SK-N-SH (cell line): ENCODE results near the gene TPSG1. TPM values are rescaled to one million over a fixed set of nuclear protein-coding genes. Genes with fewer than 3 reads are reported as not detected.

Experiments
- CTCF ChIA-PET: fragments of 300-600, 350-600 bp; formaldehyde crosslinking; extraction: SDS; loops from one replicate; lab custom pipeline; 2021; lab: Yijun Ruan, JAX
- POLR2A ChIA-PET: fragments of 350-600 bp; sonication (Branson Sonifier 250); formaldehyde crosslinking; extraction: SDS; loops from one replicate; lab custom pipeline; 2020; ENCODE audit warnings: antibody characterized with exemption, inconsistent platforms; lab: Yijun Ruan, JAX
- DNase-seq: peaks from one replicate; pipeline ENCODE4 v3.0.0; 2012
- H2AFZ ChIP-seq: fragments of 200-600 bp; sonication (generic); 2 replicates; pipeline ENCODE4 v1.8.1; 2016; ENCODE audit warnings: antibody characterized with exemption, mild to moderate bottlenecking, low read depth
- H3F3A ChIP-seq: fragments of 200-600 bp; sonication (generic); replicated peaks from 2 replicates; pipeline ENCODE3; 2016; ENCODE audit warnings: antibody characterized with exemption, mild to moderate bottlenecking; ENCODE audit not compliant: insufficient read depth
- H3K27ac ChIP-seq, 2 experiments: fragments of 200-500 bp in 1 of 2; fragments of 200-600 bp in 1 of 2; sonication (Bioruptor generic) in 1 of 2; sonication (generic), shearing (Covaris generic) in 1 of 2; 2 replicates each; pipeline versions ENCODE4 v1.5.1 to v1.6.1; 2014 to 2016; ENCODE audit warnings: low read depth in 2 of 2, inconsistent platforms in 1 of 2, low read length in 1 of 2, mild to moderate bottlenecking in 1 of 2, mixed read lengths in 1 of 2
- H3K27me3 ChIP-seq: fragments of 200-600 bp; sonication (generic), shearing (Covaris generic); 2 replicates; pipeline ENCODE4 v1.6.1; 2016; ENCODE audit warnings: mixed run types; ENCODE audit not compliant: insufficient read depth
- H3K36me3 ChIP-seq, 2 experiments: fragments of 200-500 bp in 1 of 2; fragments of 200-600 bp in 1 of 2; sonication (Bioruptor generic) in 1 of 2; sonication (generic) in 1 of 2; replicated peaks in 1 of 2; 2 replicates each; pipeline versions ENCODE3 to v1.5.1; 2014 to 2016; ENCODE audit warnings: low read length in 1 of 2, mild to moderate bottlenecking in 1 of 2; ENCODE audit not compliant: insufficient read depth in 2 of 2, control insufficient read depth in 1 of 2
- H3K4me1 ChIP-seq, 2 experiments: fragments of 200-500 bp in 1 of 2; fragments of 200-600 bp in 1 of 2; sonication (Bioruptor generic) in 1 of 2; sonication (generic), shearing (Covaris generic) in 1 of 2; 2 replicates each; pipeline versions ENCODE4 v1.5.1 to v1.6.1; 2014 to 2016; ENCODE audit warnings: low read depth in 1 of 2, low read length in 1 of 2, mixed run types in 1 of 2; ENCODE audit not compliant: insufficient read depth in 2 of 2, control insufficient read depth in 1 of 2
- H3K4me2 ChIP-seq: fragments of 200-600 bp; sonication (generic), shearing (Covaris generic); 2 replicates; pipeline ENCODE4 v1.6.1; 2017; ENCODE audit warnings: mixed run types
- H3K4me3 ChIP-seq, 2 experiments: fragments of 200-500 bp in 1 of 2; fragments of 200-600 bp in 1 of 2; sonication (Bioruptor generic) in 1 of 2; sonication (generic), shearing (Covaris generic) in 1 of 2; 2 replicates each; pipeline versions ENCODE4 v1.5.1 to v1.8.1; 2014 to 2016; ENCODE audit warnings: low read depth in 2 of 2, inconsistent platforms in 1 of 2, low read length in 1 of 2, mild to moderate bottlenecking in 1 of 2, mixed read lengths in 1 of 2, moderate library complexity in 1 of 2
- H3K79me2 ChIP-seq: fragments of 200-600 bp; sonication (generic); 2 replicates; pipeline ENCODE4 v1.8.1; 2017; ENCODE audit warnings: mild to moderate bottlenecking; ENCODE audit not compliant: insufficient read depth
- H3K9ac ChIP-seq: fragments of 200-600 bp; sonication (generic); 2 replicates; pipeline ENCODE4 v1.6.1; 2017; ENCODE audit warnings: mixed run types
- H3K9me2 ChIP-seq: fragments of 200-600 bp; sonication (generic); 2 replicates; pipeline ENCODE4 v1.6.1; 2017; ENCODE audit warnings: mixed run types
- H3K9me3 ChIP-seq: fragments of 200-600 bp; sonication (generic); 2 replicates; pipeline ENCODE4 v1.6.1; 2017; ENCODE audit warnings: mixed run types, mild to moderate bottlenecking, moderate library complexity
- H4K20me1 ChIP-seq: fragments of 200-600 bp; sonication (generic); 2 replicates; pipeline ENCODE4 v1.6.1; 2017; ENCODE audit warnings: mild to moderate bottlenecking, mixed run types; ENCODE audit not compliant: insufficient read depth
- EP300 ChIP-seq, 2 experiments: IDR thresholded peaks; 2 replicates each; pipeline versions ENCODE4 v1.4.0 to v1.6.1; 2012; ENCODE audit warnings: borderline replicate concordance in 1 of 2, low read depth in 1 of 2, low read length in 1 of 2
- EZH2phosphoT487 ChIP-seq: fragments of 200-600 bp; sonication (generic); IDR thresholded peaks from 2 replicates; pipeline ENCODE4 v1.6.1; 2017; ENCODE audit warnings: low read depth, mixed run types, mild to moderate bottlenecking, antibody characterized with exemption, moderate library complexity, borderline replicate concordance
- FOSL2 ChIP-seq: IDR thresholded peaks from 2 replicates; pipeline ENCODE4 v1.4.0; 2012; ENCODE audit warnings: low read depth, mild to moderate bottlenecking, moderate library complexity, borderline replicate concordance
- MEF2A ChIP-seq: IDR thresholded peaks from 2 replicates; pipeline ENCODE4 v1.4.0; 2012; ENCODE audit warnings: low read depth, borderline replicate concordance
- POLR2AphosphoS5 ChIP-seq: IDR thresholded peaks from 2 replicates; pipeline ENCODE4 v1.6.1; 2012; ENCODE audit warnings: low read depth, low read length
- RCOR1 ChIP-seq: fragments of 150-350 bp; IDR thresholded peaks from 2 replicates; pipeline ENCODE4 v1.6.1; 2017; ENCODE audit warnings: antibody characterized with exemption, low read length
- RXRA ChIP-seq: IDR thresholded peaks from 2 replicates; pipeline ENCODE4 v1.4.0; 2012; ENCODE audit warnings: low read depth, mild to moderate bottlenecking, borderline replicate concordance
- SMC3 ChIP-seq: IDR thresholded peaks from 2 replicates; pipeline ENCODE4 v1.6.1; 2012; ENCODE audit warnings: low read depth, low read length, improper control_type of control experiment
- YY1 ChIP-seq: IDR thresholded peaks from 2 replicates; pipeline ENCODE4 v1.4.0; 2012; ENCODE audit warnings: low read depth, mild to moderate bottlenecking
- WGBS: methylation state at CpG from one replicate; pipeline ENCODE4 v1.1.6; 2017; ENCODE audit warnings: low lambda C conversion rate; 5-methylcytosine and 5-hydroxymethylcytosine counted together
- polyA plus RNA-seq, 3 experiments: library from polyadenylated mRNA; depleted of rRNA; stranded (reverse); fragments of >200 nt; gene quantifications; 2 replicates each; pipeline ENCODE4 v1.2.3, GENCODE V29; 2012
- TF ChIP-seq, protein P1 (sequence below): IDR thresholded peaks from 2 replicates; pipeline ENCODE4 v1.4.0; 2012; ENCODE audit warnings: low read depth, borderline replicate concordance
- TF ChIP-seq, protein P2 (sequence below): IDR thresholded peaks from 2 replicates; pipeline ENCODE4 v1.6.1; 2012; ENCODE audit warnings: mild to moderate bottlenecking, low read depth, low read length, moderate library complexity

Gene TPSG1
- polyA plus RNA-seq, 1 of the 3 experiments (the other 2 are of a cell fraction) = not detected

DNA sequence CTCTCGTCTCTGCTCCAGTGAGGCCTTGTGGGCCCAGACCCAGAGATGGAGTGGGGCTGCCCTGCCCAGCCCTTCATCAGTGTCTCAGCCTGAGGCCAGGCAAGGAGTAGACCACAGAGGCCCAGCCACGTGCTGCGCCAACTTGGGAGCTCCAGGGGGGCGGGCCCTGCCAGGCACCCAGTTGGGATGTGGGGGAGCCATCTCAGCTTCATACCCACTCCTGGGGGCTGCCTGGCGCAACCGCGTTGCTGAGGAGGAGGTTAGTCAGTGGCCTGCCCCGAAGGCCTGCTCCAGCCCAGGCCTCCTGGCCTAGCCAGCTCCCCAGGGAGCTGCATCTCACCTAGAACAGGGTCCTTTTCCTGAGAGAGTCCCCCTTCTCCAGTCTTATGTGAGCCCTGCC is 11.8 kb downstream of the TPSG1 start:
- no peak overlapping the region for H3K4me3 ChIP-seq
- H2AFZ ChIP-seq = no peak overlapping the region
- WGBS = no CpG with 5 or more reads among the region's 8 CpGs
- no peak overlapping the region for H3K9ac ChIP-seq
- ChIA-PET CTCF (no interaction called here), POLR2A (no interaction called here)
- no peaks in the 10 kb centered on the region for H3K36me3 ChIP-seq
- no peaks in the 10 kb centered on the region for H3K79me2 ChIP-seq
- peaks cover 80% of the 10 kb centered on the region for H3K27me3 ChIP-seq
- no peaks in the 10 kb centered on the region for H3F3A ChIP-seq
- H3K4me1 ChIP-seq = no peaks in the 10 kb centered on the region
- H3K4me2 ChIP-seq = no peak overlapping the region
- TF ChIP-seq RCOR1 = no peak
- no peak for DNase-seq
- H3K9me2 ChIP-seq = no peaks in the 10 kb centered on the region
- no peak overlapping the region for H3K27ac ChIP-seq
- 0 out of 2 replicates have a peak, but pooled peaks cover under 1% of the 10 kb centered on the region for H4K20me1 ChIP-seq
- no peaks in the 10 kb centered on the region for H3K9me3 ChIP-seq

DNA sequence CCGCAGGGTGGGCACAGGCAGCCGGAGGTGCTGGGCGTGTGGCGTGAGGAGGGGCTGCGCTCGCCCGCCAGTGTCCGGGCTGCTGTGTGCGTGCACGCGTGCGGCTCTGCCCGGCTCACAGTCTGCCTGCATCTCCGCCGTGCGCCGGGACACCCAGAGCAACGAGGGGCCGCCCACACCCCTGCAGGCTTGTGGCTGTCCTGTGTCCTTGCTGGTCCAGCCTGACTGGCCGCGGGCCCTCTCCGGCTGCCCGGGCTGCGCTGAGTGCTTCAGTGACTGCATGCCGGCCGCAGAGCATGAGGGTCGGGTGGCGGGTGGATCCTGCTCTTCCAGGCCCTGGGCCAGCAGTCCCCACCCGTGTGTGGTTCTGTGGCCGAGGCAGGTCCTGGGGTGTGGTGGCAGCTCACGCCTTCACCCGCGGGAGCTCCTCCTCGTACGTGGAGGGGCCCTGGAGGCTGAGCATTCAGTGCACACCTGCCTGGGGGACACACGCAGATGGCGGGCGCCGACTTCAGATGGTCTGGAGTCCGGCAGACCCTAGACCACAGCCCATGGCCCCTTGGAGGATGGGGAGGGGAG is 12.4 kb downstream of the TPSG1 start:
- CTCF ChIA-PET = no interaction called here
- WGBS = 72% methylated on average over 10 of the region's 40 CpGs

More for the DNA sequence above, 12.4 kb downstream of the TPSG1 start:
- no peak overlapping the region for H2AFZ ChIP-seq
- no peak overlapping the region for H3K27ac ChIP-seq
- no peaks in the 10 kb centered on the region for H3F3A ChIP-seq
- 0 out of 2 replicates have a peak, but pooled peaks cover 2% of the 10 kb centered on the region for H4K20me1 ChIP-seq
- no peak overlapping the region for H3K4me2 ChIP-seq
- no peaks in the 10 kb centered on the region for H3K9me3 ChIP-seq
- H3K36me3 ChIP-seq = no peaks in the 10 kb centered on the region
- POLR2A ChIA-PET = no interaction called here
- H3K4me1 ChIP-seq = no peaks in the 10 kb centered on the region
- TF ChIP-seq, protein P1, sequence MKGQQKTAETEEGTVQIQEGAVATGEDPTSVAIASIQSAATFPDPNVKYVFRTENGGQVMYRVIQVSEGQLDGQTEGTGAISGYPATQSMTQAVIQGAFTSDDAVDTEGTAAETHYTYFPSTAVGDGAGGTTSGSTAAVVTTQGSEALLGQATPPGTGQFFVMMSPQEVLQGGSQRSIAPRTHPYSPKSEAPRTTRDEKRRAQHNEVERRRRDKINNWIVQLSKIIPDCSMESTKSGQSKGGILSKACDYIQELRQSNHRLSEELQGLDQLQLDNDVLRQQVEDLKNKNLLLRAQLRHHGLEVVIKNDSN = no peak
- no peak for TF ChIP-seq POLR2AphosphoS5
- no peak for TF ChIP-seq FOSL2
- no peak for TF ChIP-seq EP300 (IDR thresholded peaks at IDR 0.05; ENCODE audit: borderline replicate concordance in 1 of 2, low read depth in 1 of 2, low read length in 1 of 2)
- no peak for TF ChIP-seq MEF2A
- TF ChIP-seq EZH2phosphoT487 = no peak
- TF ChIP-seq, protein P2, sequence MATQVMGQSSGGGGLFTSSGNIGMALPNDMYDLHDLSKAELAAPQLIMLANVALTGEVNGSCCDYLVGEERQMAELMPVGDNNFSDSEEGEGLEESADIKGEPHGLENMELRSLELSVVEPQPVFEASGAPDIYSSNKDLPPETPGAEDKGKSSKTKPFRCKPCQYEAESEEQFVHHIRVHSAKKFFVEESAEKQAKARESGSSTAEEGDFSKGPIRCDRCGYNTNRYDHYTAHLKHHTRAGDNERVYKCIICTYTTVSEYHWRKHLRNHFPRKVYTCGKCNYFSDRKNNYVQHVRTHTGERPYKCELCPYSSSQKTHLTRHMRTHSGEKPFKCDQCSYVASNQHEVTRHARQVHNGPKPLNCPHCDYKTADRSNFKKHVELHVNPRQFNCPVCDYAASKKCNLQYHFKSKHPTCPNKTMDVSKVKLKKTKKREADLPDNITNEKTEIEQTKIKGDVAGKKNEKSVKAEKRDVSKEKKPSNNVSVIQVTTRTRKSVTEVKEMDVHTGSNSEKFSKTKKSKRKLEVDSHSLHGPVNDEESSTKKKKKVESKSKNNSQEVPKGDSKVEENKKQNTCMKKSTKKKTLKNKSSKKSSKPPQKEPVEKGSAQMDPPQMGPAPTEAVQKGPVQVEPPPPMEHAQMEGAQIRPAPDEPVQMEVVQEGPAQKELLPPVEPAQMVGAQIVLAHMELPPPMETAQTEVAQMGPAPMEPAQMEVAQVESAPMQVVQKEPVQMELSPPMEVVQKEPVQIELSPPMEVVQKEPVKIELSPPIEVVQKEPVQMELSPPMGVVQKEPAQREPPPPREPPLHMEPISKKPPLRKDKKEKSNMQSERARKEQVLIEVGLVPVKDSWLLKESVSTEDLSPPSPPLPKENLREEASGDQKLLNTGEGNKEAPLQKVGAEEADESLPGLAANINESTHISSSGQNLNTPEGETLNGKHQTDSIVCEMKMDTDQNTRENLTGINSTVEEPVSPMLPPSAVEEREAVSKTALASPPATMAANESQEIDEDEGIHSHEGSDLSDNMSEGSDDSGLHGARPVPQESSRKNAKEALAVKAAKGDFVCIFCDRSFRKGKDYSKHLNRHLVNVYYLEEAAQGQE = no peak
- TF ChIP-seq SMC3 = no peak
- no peak for TF ChIP-seq RXRA
- no peak for TF ChIP-seq YY1
- DNase-seq = no peak
- peaks cover 80% of the 10 kb centered on the region for H3K27me3 ChIP-seq
- no peaks in the 10 kb centered on the region for H3K9me2 ChIP-seq
- no peak overlapping the region for H3K4me3 ChIP-seq
- no peak overlapping the region for H3K9ac ChIP-seq
- no peaks in the 10 kb centered on the region for H3K79me2 ChIP-seq
